NCI-H187 (cell line): ENCODE data around the gene KLHDC7B.
"Not testable (repeated sequence)": the region's sequence is repeated elsewhere in the genome, so short reads cannot be mapped to it uniquely, and the experiment has no call there.

Source experiments
- DNase-seq, 2 experiments: peaks; one replicate each; lab custom pipeline; 2025; lab: John Stamatoyannopoulos, UW

KLHDC7B gene

DNA sequence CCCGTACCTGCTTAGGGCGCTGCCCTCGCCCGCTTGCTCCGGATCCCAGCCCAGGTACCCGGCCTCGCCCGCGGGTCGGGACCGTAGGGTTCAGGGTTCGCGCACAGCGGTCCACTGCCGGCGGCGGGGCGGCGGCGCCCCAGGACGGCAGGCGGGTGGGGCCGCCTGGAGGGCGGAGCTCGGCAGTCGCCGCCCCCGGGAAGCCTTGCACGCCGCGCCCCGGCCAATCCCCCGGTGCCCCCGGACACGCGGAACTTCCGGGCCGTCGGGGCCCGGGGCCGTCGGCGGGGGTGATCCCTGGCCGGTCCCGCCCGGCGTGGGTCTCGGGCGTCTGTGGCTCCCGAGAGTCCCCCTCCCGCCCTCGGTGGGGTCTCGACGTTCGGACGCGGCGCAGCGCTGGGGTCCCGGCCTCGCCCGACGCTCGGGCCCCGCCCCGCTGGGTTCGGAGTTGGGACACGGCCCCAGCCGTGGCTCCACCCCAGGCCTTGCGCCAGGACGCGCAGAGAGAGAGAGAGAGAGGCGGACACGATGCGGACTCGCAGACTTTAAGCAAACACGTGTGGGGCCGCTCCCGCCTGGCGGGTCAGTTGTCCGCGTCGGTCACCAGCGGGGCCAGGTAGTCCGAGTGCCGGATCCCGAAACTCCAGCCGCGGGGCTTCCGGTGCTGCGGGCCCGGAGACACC is 15.7 kb upstream of the KLHDC7B start, which contains the start of gene TYMP:
Gene TYMP (minus strand): TSS at position 116 of the 683 bp plus-strand sequence. CDS start 303 bp downstream, outside the sequence.
- DNase-seq, result no peak

DNA sequence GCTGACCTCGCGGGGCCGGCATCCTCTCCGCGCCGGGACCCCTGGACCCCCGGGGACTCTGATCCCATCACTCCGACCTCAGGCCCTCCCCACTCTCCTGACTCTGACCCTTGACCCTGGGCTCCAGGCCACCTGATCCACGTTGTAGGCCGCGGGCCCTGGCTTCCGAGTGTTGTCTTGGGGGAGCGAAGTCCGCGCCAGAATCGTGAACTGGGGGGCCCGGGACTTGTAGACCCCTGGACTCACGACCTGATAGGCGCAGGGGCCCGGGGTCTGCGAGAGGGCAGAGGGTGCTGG is 15.2 kb upstream of the KLHDC7B start:
- DNase-seq, result no peak

DNA sequence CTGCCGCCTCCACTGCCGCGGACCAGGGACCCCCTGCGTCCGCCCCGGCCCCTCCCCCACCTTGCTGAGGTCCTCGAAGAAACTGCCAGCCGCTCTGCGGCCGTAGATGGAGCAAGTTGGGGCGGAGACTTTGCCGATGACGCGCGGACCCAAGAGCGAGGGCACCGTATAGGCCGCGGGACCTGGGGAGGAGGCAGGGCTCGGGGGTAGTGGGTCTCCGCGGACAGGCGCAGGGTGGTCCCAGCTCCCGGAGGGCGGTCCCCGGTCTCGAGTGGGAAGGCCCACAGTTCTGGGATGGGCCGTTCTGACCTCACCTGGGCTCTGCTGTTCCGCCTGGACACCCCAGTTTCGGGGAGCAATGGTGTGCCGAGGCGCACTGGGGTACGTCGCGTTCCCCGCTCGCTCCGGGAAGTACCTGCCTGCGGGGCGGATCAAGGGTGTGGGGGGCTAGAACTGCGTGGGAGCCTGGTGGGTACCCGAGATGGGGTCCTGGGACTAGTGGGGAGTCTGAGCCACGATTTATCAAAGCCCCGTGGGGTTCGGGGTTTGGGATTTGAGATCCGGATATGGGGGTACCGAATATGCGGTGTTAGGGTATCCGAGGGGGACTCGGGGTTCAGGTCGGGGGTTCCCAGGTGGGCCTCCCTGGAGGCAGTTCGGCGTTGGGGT is 14.7 kb upstream of the KLHDC7B start:
- no peak for DNase-seq

DNA sequence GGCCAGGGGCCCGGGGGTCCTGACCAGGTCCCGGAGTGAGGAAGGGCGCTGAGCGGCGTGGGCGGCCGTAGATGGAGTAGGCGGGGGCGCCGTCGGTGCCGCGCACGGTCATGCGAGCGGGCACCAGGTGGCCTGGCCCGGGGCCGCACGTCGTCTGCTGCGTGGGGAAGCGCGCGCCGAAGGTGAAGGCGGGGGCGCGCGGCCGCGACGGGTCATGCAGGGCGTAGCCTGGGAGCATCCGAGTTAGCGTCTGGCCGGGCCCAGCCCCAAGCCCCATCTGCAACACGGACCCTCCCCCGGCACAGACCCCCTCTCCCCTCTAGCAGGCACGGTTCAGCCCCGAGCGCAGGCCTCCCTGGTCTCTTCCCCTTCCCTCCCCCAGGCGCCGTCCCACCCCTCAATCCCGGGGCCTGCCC is 14.1 kb upstream of the KLHDC7B start:
- no peak for DNase-seq

DNA sequence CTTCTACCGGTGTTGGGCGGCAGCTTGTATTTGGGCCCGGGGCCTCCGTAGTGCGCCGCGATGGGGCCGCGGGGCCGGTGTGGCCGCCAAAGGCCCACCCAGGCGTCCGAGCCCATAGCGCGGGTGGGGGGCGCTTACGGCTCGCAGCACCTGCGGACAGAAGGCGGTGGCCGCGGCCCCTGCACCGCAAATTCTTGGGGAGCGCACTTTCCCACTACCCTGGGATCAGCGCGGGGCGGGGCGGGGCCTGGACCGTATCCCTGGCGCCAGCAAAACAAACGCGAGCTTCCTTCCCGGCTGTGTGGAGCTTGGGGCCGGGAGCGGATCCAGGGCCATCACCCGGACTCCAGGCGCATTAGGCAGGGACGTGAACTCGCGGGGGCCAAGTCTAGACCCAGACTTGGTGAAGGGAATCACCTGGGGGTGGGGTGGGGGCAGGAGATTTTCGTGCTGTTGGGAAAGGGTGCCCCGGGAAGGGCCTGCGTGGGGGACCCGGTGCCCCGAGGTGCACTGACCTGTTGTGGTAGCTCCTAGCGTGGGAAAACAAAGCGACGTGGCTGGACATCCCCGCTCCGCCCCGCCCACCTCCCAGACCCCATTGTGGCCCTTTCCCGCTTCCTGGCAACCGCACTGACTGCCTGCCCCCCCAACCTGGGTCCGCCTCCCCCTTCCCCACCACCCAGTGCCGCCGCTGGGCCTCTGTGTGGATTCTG is 13.6 kb upstream of the KLHDC7B start:
- no peak for DNase-seq

DNA sequence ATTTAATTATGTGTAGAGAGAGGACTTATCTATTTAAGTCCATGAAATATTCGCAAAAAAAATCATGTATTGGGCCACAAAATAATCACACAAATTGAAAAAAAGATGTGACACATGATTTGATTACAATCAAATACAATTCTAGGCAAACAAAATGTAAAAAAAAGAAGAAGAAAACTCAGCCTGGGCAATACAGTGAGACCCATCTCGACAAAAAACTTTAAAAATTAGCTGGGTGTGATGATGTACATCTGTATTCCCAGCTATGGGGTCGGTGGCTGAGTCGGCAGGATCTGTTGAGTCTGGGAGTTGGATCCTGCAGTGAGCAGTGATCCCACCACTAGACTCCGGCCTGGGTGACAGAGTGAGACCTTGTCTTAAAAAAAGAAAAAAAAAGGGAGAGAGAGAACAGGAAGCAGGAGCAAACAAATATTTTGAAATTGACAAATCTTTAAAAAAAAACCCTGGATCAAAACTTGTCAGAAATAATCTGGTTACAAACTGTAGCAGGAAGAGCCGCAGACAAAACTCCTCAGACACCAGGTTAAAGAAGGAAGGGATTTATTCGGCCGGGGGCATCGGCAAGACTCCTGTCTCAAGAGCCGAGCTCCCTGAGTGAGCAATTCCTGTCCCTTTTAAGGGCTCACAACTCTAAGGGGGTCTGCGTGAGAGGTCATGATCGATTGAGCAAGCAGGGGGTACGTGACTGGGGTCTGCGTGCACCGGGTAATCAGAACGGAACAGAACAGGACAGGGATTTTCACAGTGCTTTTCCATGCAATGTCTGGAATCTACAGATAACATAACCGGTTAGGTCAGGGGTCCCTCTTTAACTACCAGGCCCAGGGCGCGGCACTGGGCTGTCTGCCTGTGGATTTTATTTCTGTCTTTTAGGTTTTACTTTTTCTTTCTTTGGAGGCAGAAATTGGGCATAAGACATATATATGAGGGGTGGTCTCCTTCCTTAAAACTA is 12.6 kb upstream of the KLHDC7B start:
- DNase-seq, result no peak

DNA sequence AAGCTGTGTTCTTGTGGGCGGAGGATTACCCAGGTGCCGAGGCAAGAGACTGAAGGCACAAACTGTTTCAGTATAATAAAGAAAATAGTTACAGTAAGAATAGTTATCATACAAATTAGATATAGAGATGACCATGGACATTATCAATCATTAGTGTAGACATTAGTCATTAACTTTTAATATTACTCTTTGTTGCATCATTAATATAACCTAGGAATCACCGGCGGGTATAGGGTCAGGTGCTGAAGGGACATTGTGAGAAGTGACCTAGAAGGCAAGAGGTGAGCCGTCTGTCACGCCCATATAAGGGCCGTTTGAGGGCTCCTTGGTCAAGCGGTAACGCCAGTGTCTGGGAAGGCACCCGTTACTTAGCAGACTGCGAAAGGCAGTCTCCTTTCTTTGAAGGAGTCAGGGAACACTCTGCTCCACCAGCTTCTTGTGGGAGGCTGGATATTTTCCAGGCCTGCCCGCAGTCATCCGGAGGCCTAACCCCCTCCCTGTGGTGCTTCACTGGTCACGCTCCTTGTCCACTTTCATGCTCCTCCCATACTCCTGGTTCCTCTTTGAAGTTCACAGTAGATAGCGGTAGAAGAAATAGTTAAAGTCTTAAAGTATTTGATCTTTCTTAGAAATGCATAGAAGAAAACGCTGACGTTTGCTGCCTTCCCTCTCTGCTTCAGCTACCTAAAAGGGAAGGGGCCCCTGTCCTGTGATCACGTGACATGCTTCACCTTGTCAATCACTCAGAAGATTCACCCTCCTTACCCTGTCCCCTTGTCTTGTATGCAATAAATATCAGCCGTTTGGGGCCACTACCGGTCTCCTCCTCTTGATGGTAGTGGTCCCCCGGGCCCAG is 11.6 kb upstream of the KLHDC7B start:
- not testable (repeated sequence) for DNase-seq

DNA sequence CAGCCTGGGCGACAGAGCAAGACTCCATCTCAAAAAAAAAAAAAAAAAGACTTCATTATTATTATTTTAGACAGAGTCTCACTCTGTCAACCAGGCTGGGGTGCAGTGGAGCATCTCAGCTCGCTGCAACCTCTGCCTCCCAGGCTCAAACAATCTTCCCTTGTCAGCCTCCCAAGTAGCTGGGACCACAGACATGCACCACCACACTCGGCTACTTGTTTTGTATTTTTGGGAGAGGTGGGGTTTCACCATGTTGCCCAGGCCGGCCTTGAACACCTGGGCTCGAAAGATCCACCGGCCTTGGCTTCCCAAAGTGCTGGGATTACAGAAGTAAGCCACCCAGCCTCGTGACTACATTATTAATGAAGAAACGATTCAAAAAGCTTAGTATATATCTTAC is 10.6 kb upstream of the KLHDC7B start:
- no peak for DNase-seq

DNA sequence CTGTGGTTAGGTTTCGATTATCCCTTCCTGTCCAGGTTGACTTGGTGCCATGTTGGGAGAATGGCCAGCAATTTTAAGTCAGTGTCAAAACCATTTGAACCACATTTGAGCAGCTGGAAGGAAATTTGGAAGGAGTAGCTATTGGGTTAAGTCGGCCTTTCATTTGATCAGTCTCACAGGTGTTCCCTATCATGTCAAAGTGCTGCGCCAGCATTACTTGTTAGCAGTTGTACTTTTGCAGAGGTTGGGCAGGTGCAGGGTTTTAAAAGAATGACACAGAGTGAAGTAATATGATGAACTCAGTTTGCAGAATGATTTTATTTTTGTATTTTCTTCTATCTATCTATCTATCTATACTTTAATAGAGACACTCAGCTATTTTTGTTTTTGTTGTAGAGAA is 9.5 kb upstream of the KLHDC7B start:
- no peak for DNase-seq

DNA sequence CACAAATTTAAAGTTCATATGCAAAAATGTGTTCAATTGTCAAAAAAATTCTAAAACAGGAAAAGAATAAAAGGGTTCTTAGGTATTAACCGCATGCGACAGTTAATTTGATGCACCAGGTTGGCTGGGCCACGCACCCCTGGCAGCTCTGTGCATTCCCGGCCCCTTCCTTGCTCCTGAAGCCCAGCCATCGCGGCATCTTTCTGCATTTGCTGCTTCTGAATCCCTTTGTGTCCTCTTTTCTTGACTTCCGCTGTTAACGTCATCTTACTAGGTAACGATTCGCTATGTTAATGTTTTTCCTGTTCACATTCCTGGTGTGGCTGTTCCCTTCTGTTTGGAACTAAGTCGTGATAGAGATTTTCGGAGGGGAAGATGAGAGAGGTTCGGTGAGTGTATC is 7.9 kb upstream of the KLHDC7B start:
- DNase-seq, result no peak

DNA sequence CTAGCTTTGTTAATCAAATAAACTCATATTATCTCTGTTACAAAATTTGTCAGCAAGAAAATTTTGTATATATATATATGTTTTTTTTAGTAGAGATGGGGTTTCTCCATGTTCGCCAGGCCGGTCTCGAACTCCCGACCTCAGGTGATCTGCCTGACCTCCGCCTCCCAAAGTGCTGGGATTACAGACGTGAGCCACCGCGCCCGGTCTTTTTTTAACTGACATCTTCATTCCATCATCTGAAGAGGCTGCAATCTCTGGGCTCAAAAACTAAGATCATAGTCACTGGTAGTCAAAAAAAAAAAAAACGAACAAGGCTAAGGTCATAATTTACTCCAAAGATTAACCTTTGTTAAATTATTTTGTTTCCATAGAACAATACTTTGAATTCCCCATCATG is 5.3 kb upstream of the KLHDC7B start:
- no peak for DNase-seq

DNA sequence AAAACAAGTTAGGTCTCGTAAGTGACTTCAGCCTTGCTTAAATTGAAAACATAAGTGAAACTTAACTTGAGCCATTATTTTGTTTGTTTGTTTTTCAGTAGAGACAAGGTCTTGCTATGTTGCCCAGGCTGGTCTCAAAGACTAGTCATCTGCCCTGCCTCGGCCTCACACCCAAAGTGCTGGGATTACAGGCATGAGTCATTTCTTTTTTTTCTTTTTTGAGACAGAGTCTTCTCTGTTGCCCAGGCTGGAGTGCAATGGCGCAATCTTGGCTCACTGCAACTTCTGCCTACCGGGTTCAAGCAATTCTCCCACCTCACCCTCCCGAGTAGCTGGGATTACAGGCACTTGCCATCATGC is 4.1 kb upstream of the KLHDC7B start:
- not testable (repeated sequence) for DNase-seq

DNA sequence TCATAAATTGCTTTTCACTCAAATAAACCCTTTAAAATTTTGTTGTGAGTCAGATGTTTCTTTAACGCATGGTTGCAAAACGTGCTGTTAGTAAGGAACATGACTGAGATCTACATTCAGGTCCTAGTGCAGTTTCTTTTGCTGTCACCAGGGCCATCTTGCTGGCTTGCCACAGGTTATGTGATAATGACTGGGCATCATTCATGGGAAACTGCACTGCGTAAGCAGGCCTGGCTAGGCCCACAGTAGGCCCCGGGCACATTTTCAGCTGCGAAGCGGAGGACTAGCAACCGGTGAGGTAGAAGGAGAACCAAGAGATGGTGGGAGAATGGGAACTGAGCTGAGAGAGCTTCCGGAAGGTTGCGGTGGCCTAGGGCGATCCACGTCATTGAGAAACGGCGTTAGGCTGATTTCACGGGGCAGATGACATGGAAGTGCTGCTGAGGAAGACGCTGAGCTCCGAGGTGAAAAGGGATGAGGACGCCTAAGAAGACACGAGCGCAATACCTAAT is 3.2 kb upstream of the KLHDC7B start:
- no peak for DNase-seq

DNA sequence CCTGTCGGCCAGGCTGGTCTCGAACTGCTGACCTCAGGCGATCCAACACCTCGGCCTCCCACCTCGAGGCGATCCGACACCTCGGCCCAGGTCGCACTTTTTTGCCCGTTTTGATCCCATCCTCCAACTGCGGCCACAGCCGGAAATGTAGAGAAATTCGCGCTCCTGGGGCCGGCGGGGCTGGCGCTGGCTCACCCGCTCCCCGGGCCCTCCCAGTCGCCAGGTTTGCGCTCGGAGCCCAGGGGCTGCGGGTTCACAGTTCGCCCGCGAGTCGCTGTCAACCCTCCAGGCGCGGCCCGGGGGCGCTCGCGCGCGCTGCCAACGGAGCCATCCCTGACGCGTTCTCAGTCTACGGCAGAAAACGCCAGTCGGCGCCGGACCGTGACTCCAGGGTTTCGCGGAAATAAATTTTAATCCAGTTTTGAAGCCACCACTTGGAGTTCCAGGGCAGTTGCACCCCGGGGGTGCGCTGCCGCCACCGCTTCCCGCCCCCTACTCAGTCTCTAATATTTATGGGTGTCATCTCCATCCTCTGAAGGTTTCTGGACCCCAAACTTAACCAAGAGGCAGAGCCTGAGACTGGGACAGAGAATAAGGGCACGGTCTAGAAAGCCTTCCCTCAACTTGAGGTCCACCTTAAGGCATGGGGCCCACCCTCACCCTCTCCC is 1.5 kb upstream of the KLHDC7B start:
- no peak for DNase-seq

DNA sequence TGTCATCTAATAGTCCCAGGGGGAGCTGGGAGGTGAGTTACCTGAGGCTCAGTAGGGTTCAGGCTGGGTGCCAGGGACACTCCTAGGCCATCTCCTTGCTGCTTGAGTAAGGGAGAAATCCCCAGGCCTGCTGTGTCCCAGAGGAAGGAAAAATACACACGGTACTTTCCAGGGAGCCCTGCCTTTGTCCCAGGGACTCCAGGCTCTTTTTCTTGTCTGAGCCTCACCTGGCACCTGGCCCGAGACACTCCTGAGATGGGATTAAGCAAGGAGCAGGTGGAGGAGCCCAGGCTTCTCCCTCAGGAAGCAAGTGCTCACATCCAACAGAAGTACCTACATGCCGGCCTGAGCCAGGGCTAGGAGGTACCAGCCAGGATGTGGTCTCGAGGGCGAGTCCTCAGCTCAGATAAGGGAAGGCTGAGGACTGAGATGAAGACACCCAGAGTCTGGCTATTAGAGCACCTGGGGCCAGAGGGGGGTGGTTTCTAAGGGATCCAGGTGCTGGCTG is 899 bp upstream of the KLHDC7B start:
- DNase-seq, result no peak

DNA sequence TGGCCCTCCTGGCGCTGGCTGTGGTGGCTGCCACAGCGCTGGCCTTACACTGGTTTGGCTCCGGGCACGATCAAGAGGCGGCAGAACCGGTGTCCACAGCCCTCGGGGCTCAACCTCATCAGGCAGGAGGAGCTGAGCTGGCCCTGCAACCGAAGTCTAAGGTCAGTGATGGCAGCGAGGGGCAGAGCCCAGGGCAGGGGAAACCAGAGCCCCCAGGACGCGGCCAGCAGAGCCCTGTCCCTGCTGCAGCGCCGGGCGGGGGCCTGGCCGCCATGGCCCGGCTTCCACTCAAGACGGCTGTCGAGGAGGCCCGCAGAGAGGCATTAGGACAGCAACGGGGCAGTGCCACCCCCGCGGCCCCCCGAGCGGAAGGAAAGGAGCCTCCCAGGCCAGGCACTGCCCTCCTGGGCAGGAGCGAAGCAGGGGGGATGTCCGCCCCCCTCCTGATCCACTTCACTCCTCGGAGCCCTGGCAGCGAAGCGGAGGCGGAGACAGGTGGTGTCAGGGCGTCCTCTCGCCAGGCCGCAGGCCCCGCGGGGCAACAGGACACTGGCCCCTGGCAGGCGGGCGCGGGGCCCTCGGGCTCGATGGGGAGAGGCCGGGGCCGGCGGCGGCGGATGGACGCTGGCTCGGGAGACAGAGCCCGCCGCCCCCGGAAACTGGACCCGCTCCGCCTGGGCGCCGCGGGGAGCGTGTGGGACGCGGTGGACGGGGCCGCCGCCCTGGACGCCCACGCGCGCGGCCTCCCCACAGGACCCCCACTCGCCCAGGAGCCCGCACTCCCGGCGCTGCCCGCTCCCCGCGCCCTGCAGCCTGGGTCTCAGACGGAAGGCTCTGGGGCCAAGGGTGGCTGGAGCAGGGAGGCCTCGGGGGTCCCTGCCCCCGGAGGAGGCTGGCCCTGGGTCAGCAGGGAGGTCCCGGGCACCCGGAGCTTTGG is 895 bp downstream of the KLHDC7B start:
- no peak for DNase-seq

DNA sequence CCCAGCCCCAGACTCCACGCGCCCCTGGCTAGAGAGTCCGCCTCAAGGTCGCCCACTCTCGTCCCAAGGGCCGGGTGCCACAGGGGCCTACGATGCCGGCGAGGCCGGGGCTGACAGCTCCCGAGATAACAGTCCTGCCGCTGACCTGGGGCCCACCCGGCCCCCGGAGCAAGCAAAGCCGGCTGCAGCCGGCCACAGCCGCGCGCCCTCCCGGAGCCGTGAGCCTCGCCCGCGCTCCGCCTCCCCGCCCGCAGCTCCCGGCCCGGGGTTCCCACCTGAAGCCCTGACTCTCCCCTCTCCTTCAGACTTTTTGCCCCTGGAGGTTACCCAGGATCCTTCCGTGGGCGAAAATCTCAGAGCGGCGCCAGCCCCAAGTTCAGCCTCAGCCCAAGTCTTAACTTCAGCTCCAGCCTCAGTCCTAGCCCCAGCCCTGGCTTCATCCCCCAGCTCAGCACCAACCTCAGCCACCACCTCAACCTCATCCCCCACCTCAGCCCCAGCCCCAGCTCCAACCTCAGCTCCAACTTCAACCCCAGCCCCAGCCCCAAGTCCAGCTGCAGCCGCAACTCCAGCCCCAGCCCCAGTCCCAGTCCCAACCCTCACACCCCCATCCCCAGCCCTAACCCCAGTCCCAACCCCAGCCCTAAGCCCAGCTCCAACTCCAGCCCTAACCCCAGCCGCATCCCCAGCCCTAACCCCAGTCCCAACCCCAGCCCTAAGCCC is 1.7 kb downstream of the KLHDC7B start:
- no peak for DNase-seq
